ENCODE data around the gene CATSPER1. TPM values are rescaled to one million over a fixed set of nuclear protein-coding genes. Genes with fewer than 3 reads are reported as not detected.

The CATSPER1 gene
- total and polyA plus RNA-seq, 2 of the 13 experiments (the other 11 are each of a cell fraction or from before 2014, with no cell fraction given) = 0.17 TPM; not detected in 1

DNA sequence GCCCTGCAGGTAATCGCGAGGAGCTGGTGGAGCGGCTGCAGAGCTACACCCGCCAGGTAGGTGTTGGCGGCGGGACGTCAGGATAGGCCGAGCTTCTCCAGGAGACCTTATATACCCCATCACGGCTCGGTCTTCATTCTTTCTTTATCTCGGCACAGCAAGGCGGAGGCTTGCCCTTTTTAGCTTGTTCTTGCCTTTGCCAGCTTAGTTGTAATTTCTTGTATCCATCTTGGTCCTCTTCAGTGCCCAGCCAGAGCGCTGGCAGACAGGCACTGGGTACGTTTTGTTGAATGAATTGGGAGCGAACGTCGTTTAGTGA is 26.3 kb upstream of the CATSPER1 start:
- no peak for ATAC-seq
- no peaks in the 10 kb centered on the region for H4K20me1 ChIP-seq (ENCODE audit: insufficient read depth, low read length)
- in situ Hi-C loops (cut with HindIII; ENCODE audit: extremely low pct_ligation_motif_present, low pct_unique_long_range_greater_than_20kb) = no loop called here
- BruUV-seq (replicated peaks) = no TSS peak
- peak overlapping the region; percentile 79 for H3K27ac ChIP-seq (ENCODE audit: extremely low read length, insufficient read depth, low read length)
- DNase-seq (ENCODE audit: low spot score) = no peak
- POLR2A ChIA-PET = interaction anchor here (0.7 to 4.8 kb wide), 21 partner anchors 8 to 437 kb away, joined by 3 to 40 read pairs (median 5); partner anchors contain the start of genes BANF1, CCDC85B, CFL1 and EIF1AD
- no peaks in the 10 kb centered on the region for H3K9me3 ChIP-seq (ENCODE audit: low read length)
- H3K9ac ChIP-seq (ENCODE audit: insufficient read depth, low read depth, low read length) = peak overlapping the region; percentile 94
- H3K36me3 ChIP-seq (replicated peaks in 1 of 2; ENCODE audit: control insufficient read depth in 1 of 2, insufficient read depth in 2 of 2, low read length in 2 of 2) = peaks cover 15 to 27% of the 10 kb centered on the region in 2 experiments
- intact Hi-C loops (cut with micrococcal nuclease; ENCODE audit: unreplicated experiment) = loop anchor here (1.0 kb wide), 1 partner anchor 50 kb away; the partner anchor contains the start of genes BANF1 and EIF1AD
- 0% methylated on average over 11 of the region's 17 CpGs for WGBS (ENCODE audit: low lambda C conversion rate)
- H3K4me2 ChIP-seq (ENCODE audit: low read depth, low read length) = peak overlapping the region; percentile 95
- CTCF ChIA-PET (ENCODE audit: low intra/inter-chr PET ratio, low total read pairs) = no interaction called here
- no peak overlapping the region for H2AFZ ChIP-seq (ENCODE audit: low read length)
- peaks cover 24% of the 10 kb centered on the region for H3K79me2 ChIP-seq (ENCODE audit: insufficient read depth, low read length)
- H3K4me3 ChIP-seq (replicated peaks in 1 of 3; ENCODE audit: insufficient read depth in 1 of 3, low read depth in 2 of 3, low read length in 3 of 3) = peak overlapping the region; percentile 83 to 93 (median 93)
- no peak for FAIRE-seq
- peaks cover 40% of the 10 kb centered on the region for H3K4me1 ChIP-seq (ENCODE audit: insufficient read depth, low read length)
- H3K27me3 ChIP-seq (ENCODE audit: control insufficient read depth in 1 of 2, insufficient read depth in 2 of 2, low read length in 2 of 2) = peaks cover 0 to 17% of the 10 kb centered on the region in 2 experiments; a peak in 3 of 5 replicates
- 0 out of 2 replicates have a peak, but pooled peaks have one; percentile 18 for TF ChIP-seq ZNF317 (CRISPR knock-in tag; IDR thresholded peaks at IDR 0.05)
- peak; percentile 9 for TF ChIP-seq ZNF781 (CRISPR knock-in tag; IDR thresholded peaks at IDR 0.05; ENCODE audit: borderline replicate concordance, not compliant biosample characterization)
- TF ChIP-seq SKIL (CRISPR knock-in tag; IDR thresholded peaks at IDR 0.05; ENCODE audit: borderline replicate concordance) = no peak
- TF ChIP-seq, protein P1, sequence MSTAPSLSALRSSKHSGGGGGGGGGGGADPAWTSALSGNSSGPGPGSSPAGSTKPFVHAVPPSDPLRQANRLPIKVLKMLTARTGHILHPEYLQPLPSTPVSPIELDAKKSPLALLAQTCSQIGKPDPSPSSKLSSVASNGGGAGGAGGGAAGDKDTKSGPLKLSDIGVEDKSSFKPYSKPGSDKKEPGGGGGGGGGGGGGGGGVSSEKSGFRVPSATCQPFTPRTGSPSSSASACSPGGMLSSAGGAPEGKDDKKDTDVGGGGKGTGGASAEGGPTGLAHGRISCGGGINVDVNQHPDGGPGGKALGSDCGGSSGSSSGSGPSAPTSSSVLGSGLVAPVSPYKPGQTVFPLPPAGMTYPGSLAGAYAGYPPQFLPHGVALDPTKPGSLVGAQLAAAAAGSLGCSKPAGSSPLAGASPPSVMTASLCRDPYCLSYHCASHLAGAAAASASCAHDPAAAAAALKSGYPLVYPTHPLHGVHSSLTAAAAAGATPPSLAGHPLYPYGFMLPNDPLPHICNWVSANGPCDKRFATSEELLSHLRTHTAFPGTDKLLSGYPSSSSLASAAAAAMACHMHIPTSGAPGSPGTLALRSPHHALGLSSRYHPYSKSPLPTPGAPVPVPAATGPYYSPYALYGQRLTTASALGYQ (CRISPR knock-in tag; IDR thresholded peaks at IDR 0.05) = 0 out of 2 replicates have a peak, but pooled peaks have one; percentile 3
- TF ChIP-seq, protein P2, sequence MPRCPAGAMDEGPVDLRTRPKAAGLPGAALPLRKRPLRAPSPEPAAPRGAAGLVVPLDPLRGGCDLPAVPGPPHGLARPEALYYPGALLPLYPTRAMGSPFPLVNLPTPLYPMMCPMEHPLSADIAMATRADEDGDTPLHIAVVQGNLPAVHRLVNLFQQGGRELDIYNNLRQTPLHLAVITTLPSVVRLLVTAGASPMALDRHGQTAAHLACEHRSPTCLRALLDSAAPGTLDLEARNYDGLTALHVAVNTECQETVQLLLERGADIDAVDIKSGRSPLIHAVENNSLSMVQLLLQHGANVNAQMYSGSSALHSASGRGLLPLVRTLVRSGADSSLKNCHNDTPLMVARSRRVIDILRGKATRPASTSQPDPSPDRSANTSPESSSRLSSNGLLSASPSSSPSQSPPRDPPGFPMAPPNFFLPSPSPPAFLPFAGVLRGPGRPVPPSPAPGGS (CRISPR knock-in tag; IDR thresholded peaks at IDR 0.05) = 0 out of 2 replicates have a peak, but pooled peaks have one; percentile 3
- 0 out of 2 replicates have a peak, but pooled peaks have one; percentile 0 for TF ChIP-seq RAD21 (CRISPR knock-in tag; IDR thresholded peaks at IDR 0.05)
- TF ChIP-seq ZNF572 (CRISPR knock-in tag; IDR thresholded peaks at IDR 0.05) = 0 out of 2 replicates have a peak, but pooled peaks have one; percentile 7
- TF ChIP-seq FOXO4 (CRISPR knock-in tag; conservative IDR thresholded peaks at IDR 0.05) = 0 out of 2 replicates have a peak, but pooled peaks have one; percentile 81
- TF ChIP-seq KAT2B (IDR thresholded peaks at IDR 0.05; ENCODE audit: borderline replicate concordance, low read depth, low read length) = no peak
- 0 out of 2 replicates have a peak, but pooled peaks have one; percentile 1 for TF ChIP-seq MYC (CRISPR knock-in tag; IDR thresholded peaks at IDR 0.05; ENCODE audit: borderline replicate concordance)
- TF ChIP-seq, protein P3, sequence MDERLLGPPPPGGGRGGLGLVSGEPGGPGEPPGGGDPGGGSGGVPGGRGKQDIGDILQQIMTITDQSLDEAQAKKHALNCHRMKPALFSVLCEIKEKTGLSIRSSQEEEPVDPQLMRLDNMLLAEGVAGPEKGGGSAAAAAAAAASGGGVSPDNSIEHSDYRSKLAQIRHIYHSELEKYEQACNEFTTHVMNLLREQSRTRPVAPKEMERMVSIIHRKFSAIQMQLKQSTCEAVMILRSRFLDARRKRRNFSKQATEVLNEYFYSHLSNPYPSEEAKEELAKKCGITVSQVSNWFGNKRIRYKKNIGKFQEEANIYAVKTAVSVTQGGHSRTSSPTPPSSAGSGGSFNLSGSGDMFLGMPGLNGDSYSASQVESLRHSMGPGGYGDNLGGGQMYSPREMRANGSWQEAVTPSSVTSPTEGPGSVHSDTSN (CRISPR knock-in tag; IDR thresholded peaks at IDR 0.05) = no peak
